DOHH2 (cell line): ENCODE measurements around the gene CROCC.
"Not testable (repeated sequence)": the region's sequence is repeated elsewhere in the genome, so short reads cannot be mapped to it uniquely, and the experiment has no call there.

Experiments
- H3F3A ChIP-seq: fragments of 200-600 bp; sonication (generic), shearing (Covaris generic); 2 replicates; pipeline ENCODE4 v1.6.0; 2016; ENCODE audit warnings: antibody characterized with exemption, mild to moderate bottlenecking; ENCODE audit not compliant: control insufficient read depth, insufficient read depth
- H3K27ac ChIP-seq: fragments of 200-600 bp; sonication (generic); 2 replicates; pipeline ENCODE4 v1.5.1; 2014; ENCODE audit warnings: low read depth, mild to moderate bottlenecking, low read length, moderate library complexity
- H3K27me3 ChIP-seq: fragments of 200-600 bp; sonication (generic); 2 replicates; pipeline ENCODE4 v1.6.1; 2014; ENCODE audit warnings: mild to moderate bottlenecking, low read length, mixed read lengths; ENCODE audit not compliant: control insufficient read depth
- H3K36me3 ChIP-seq: fragments of 200-600 bp; sonication (generic); 2 replicates; pipeline ENCODE4 v1.6.1; 2014; ENCODE audit warnings: mild to moderate bottlenecking, low read length, moderate library complexity, mixed read lengths; ENCODE audit not compliant: control insufficient read depth
- H3K4me1 ChIP-seq: fragments of 200-600 bp; sonication (generic); 2 replicates; pipeline ENCODE4 v1.6.1; 2014; ENCODE audit warnings: mild to moderate bottlenecking, low read length, mixed read lengths; ENCODE audit not compliant: control insufficient read depth
- H3K4me2 ChIP-seq: fragments of 200-600 bp; sonication (generic); 2 replicates; pipeline ENCODE4 v1.6.0; 2014; ENCODE audit warnings: mild to moderate bottlenecking, low read length, moderate library complexity
- H3K4me3 ChIP-seq: fragments of 200-600 bp; sonication (generic); 2 replicates; pipeline ENCODE4 v1.5.1; 2014; ENCODE audit warnings: mild to moderate bottlenecking, low read length, mixed read lengths
- H3K79me2 ChIP-seq: fragments of 200-600 bp; sonication (generic); 2 replicates; pipeline ENCODE4 v1.6.1; 2014; ENCODE audit warnings: mild to moderate bottlenecking, low read length, mixed read lengths; ENCODE audit not compliant: control insufficient read depth
- H3K9me2 ChIP-seq: fragments of 200-600 bp; sonication (generic); replicated peaks from 2 replicates; pipeline ENCODE4 v1.6.1; 2014; ENCODE audit warnings: mild to moderate bottlenecking, low read length, mixed read lengths; ENCODE audit not compliant: control insufficient read depth
- H3K9me3 ChIP-seq: fragments of 200-600 bp; sonication (generic); 2 replicates; pipeline ENCODE4 v1.6.1; 2014; ENCODE audit warnings: antibody characterized with exemption, low read length, mixed read lengths; ENCODE audit not compliant: control insufficient read depth, insufficient read depth
- H4K20me1 ChIP-seq: fragments of 200-600 bp; sonication (generic); 2 replicates; pipeline ENCODE4 v1.6.0; 2014; ENCODE audit warnings: low read depth, mild to moderate bottlenecking, antibody characterized with exemption, low read length, moderate library complexity; ENCODE audit not compliant: control insufficient read depth, insufficient read depth
- CTCF ChIP-seq: fragments of 200-600 bp; sonication (generic); IDR thresholded peaks from one replicate; pipeline ENCODE4 v1.5.1; 2014; ENCODE audit warnings: antibody characterized with exemption, mild to moderate bottlenecking, low read depth, low read length; ENCODE audit not compliant: poor library complexity, severe bottlenecking
- EZH2phosphoT487 ChIP-seq: fragments of 200-600 bp; sonication (generic); IDR thresholded peaks from 2 replicates; pipeline ENCODE4 v1.6.1; 2017; ENCODE audit warnings: borderline replicate concordance, mild to moderate bottlenecking, antibody characterized with exemption, low read length, moderate library complexity, mixed read lengths

The CROCC gene

GRCh38 chr1:16926491-16927073 lies 4.9 kb downstream of the CROCC start:
- Histone ChIP-seq H3F3A (no peaks in the 10 kb centered on the region), H3K27ac (no peak overlapping the region), H3K9me2 (no peaks in the 10 kb centered on the region), H3K36me3 (no peaks in the 10 kb centered on the region), H3K9me3 (no peaks in the 10 kb centered on the region), H4K20me1 (no peaks in the 10 kb centered on the region), H3K79me2 (no peaks in the 10 kb centered on the region), H3K4me3 (no peak overlapping the region), H3K4me1 (peaks cover 7% of the 10 kb centered on the region), H3K4me2 (no peak overlapping the region), H3K27me3 (no peaks in the 10 kb centered on the region)
- TF ChIP-seq CTCF (no peak), EZH2phosphoT487 (no peak)

GRCh38 chr1:16927256-16927655 lies 5.5 kb downstream of the CROCC start:
- Histone ChIP-seq H3K79me2 (no peaks in the 10 kb centered on the region), H3K9me3 (no peaks in the 10 kb centered on the region), H3K36me3 (no peaks in the 10 kb centered on the region), H3K27me3 (no peaks in the 10 kb centered on the region), H3K4me2 (no peak overlapping the region), H4K20me1 (no peaks in the 10 kb centered on the region), H3K9me2 (no peaks in the 10 kb centered on the region), H3F3A (no peaks in the 10 kb centered on the region), H3K4me3 (no peak overlapping the region), H3K4me1 (peaks cover under 1% of the 10 kb centered on the region), H3K27ac (no peak overlapping the region)
- TF ChIP-seq EZH2phosphoT487 (no peak), CTCF (no peak)

GRCh38 chr1:16927711-16928485 lies 6.2 kb downstream of the CROCC start:
- Histone ChIP-seq H3K79me2 (no peaks in the 10 kb centered on the region), H3K27me3 (no peaks in the 10 kb centered on the region), H3K27ac (no peak overlapping the region), H3F3A (no peaks in the 10 kb centered on the region), H3K4me1 (no peaks in the 10 kb centered on the region), H3K4me2 (no peak overlapping the region), H3K4me3 (no peak overlapping the region), H3K9me3 (no peaks in the 10 kb centered on the region), H4K20me1 (no peaks in the 10 kb centered on the region), H3K9me2 (no peaks in the 10 kb centered on the region), H3K36me3 (no peaks in the 10 kb centered on the region)
- no peak for TF ChIP-seq EZH2phosphoT487
- TF ChIP-seq CTCF, result no peak

GRCh38 chr1:16929146-16930041 lies 7.7 kb downstream of the CROCC start:
- not testable (repeated sequence) for H3K36me3 ChIP-seq, H3F3A ChIP-seq, H3K4me1 ChIP-seq, H3K9me2 ChIP-seq, H3K27ac ChIP-seq, H3K4me3 ChIP-seq, H4K20me1 ChIP-seq, H3K4me2 ChIP-seq, H3K9me3 ChIP-seq, H3K27me3 ChIP-seq, H3K79me2 ChIP-seq

GRCh38 chr1:16931206-16931934 lies 9.6 kb downstream of the CROCC start:
- H3K27me3 ChIP-seq, H3K9me3 ChIP-seq, H3K9me2 ChIP-seq, H3K27ac ChIP-seq, H3K36me3 ChIP-seq, H3F3A ChIP-seq, H3K4me2 ChIP-seq, H3K79me2 ChIP-seq, H4K20me1 ChIP-seq, H3K4me3 ChIP-seq, H3K4me1 ChIP-seq: not testable (repeated sequence)
